GM19324 (cell line): ENCODE measurements around the gene FUZ.

ENCODE experiments used
- ATAC-seq: cut with Tn5 transposase; IDR thresholded peaks from one replicate; pipeline ENCODE4 v1.9.1; 2021; ENCODE audit warnings: mild to moderate bottlenecking, moderate library complexity; ENCODE audit not compliant: unreplicated experiment, low FRiP score

FUZ gene

DNA sequence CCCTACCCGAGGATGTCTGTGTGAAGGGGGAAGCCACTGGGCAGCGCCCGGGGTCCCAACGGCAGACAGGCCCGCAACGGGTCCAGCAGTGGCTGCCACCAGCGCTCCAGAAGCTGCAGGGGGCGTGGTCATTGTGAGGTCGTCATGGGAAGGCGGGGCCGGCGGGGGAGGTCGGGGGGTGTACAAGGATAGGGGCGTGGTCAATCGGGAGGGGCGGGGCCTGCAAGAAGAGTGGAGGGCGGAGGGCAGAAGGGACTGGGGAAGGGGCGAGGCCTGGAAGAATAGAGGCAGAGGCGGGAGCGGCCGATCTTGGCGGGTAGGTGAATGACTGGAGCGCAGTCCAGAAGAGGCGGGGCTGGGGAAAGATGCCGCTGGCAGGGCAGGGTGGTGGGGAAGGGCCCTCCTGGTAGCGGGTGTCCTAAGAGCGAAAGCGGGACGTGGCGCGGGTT lies 4.4 kb downstream of the FUZ start:
- ATAC-seq: no peak

- no peak for ATAC-seq
Measured at GRCh38 chr19:49807904-49808675, 5.0 kb downstream of the FUZ start.

- ATAC-seq: no peak
Measured at GRCh38 chr19:49807058-49807903, 5.8 kb downstream of the FUZ start.

DNA sequence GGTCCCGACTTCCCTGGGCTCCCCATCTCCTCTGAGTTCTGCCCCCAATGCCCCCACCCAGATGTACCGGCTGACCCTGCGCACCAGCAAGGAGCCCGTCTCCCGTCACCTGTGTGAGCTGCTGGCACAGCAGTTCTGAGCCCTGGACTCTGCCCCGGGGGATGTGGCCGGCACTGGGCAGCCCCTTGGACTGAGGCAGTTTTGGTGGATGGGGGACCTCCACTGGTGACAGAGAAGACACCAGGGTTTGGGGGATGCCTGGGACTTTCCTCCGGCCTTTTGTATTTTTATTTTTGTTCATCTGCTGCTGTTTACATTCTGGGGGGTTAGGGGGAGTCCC lies 6.5 kb downstream of the FUZ start:
- no peak for ATAC-seq

- no peak for ATAC-seq
Measured at GRCh38 chr19:49805822-49806619, 7.1 kb downstream of the FUZ start.

DNA sequence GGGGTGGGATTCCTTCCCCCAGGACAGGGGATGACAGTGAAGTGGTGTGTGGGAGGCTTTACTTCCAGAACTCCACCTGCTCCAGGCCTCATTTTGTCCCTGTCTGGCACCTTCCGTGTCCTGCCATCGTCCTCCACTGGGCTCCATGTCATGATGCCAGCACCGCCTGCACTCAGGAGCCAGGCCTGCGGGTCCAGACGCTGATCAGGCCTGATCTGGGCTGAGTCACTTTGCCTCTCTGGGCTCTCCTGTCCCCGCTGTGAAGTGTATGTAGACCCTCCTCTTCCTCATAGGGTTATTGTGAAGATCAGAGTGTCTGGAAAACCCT lies 9.6 kb downstream of the FUZ start:
- ATAC-seq: no peak

DNA sequence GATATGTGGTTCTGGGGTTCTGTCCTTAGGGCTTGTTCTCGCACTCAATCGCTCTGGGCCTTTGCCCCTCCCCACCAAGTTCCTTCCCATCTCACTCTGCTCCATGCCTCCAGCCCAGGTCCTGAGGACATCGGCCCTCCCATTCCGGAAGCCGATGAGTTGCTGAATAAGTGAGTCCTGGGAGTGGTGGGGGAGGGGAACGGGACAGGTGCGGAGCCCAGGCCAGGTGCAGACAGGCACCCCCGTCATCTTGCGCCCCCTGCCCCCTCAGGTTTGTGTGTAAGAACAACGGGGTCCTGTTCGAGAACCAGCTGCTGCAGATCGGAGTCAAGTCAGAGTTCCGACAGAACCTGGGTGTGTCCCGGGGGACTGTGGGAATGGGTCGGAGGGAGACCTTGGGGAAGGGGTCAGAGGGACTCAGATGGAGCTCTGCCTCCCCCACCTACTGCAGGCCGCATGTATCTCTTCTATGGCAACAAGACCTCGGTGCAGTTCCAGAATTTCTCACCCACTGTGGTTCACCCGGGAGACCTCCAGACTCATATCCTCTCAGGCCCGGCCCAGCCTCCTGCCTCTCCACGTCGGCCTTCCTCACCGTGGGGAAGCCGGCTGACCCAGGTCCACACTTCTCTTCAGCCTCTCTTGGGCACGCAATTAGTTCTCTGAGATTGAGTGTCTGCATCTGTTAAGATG lies 10.1 kb downstream of the FUZ start:
- ATAC-seq: no peak

DNA sequence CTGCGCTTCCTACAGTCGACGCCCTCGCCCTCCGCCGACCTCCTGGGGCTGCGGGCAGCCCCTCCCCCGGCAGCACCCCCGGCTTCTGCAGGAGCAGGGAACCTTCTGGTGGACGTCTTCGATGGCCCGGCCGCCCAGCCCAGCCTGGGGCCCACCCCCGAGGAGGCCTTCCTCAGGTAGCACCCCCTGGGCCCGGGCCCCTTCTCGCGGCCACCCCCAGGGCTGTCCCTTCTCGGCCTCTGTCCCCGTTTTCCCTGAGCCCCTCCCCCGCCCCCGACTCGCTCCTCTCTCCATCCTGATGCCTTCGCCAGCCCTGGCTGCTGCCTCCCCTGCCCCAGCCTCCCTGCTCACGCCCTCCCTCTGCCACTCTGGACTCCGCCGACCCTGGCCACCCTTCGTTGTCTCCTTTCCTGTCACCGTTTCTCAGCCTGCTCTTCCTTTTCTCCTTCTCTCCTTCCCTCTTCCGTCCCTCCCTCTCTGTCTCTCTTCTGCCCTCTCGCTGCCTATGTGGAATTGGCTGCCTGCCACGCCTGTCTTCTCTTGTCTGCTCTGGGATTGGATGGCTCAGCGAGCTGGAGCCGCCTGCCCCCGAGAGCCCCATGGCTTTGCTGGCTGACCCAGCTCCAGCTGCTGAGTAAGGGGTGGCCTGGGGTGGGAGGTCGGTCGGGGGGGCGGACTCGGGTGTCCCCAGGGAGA lies 11.0 kb downstream of the FUZ start:
- no peak for ATAC-seq

DNA sequence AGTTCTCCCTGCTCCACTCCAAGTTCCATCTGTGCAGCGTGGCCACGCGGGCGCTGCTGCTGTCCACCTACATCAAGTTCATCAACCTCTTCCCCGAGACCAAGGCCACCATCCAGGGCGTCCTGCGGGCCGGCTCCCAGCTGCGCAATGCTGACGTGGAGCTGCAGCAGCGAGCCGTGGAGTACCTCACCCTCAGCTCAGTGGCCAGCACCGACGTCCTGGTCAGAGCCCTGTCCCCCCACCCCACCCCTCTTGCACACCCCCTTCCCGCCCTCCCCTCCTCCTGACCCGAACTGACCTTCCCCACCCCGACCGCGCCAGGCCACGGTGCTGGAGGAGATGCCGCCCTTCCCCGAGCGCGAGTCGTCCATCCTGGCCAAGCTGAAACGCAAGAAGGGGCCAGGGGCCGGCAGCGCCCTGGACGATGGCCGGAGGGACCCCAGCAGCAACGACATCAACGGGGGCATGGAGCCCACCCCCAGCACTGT lies 11.6 kb downstream of the FUZ start:
- no peak for ATAC-seq

DNA sequence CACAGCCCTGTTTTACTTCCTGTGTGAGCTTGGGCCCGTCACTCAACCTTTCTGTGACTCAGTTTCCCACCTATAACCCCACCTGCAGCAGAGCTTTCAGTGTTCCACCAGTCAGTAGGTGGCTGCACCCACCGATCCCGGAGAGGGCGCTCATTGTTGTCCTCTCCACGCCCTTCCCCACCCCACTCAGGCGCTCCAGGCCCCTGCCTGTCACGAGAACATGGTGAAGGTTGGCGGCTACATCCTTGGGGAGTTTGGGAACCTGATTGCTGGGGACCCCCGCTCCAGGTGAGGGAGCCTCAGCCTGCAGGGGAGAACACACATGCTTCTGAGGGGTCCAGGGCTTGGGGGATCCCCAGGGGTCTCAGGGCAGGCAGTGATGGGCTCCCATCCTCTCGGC lies 12.3 kb downstream of the FUZ start:
- no peak for ATAC-seq

DNA sequence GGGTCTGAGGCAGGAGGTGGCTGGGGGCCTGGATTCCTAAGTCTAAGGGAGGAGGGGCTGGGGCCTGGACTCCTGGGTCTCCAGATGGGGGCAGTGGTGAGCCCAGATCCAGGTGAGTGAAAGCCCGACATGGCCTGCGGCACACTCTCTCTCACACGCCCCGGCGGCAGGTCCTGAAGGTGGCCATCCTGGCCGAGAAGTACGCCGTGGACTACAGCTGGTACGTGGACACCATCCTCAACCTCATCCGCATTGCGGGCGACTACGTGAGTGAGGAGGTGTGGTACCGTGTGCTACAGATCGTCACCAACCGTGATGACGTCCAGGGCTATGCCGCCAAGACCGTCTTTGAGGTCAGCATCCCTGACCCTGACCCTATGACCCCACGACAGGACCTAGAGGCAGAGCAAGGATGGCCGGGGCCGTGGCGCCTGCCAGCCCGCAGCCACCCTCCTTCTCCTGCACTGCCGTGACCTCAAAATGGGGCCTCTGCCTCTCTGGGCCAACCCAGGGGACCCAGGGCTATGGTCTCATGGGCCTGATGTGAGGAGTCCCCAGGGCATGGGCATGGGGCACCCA lies 13.2 kb downstream of the FUZ start:
- no peak for ATAC-seq

GRCh38 chr19:49799271-49799797 lies 13.8 kb downstream of the FUZ start:
- no peak for ATAC-seq

DNA sequence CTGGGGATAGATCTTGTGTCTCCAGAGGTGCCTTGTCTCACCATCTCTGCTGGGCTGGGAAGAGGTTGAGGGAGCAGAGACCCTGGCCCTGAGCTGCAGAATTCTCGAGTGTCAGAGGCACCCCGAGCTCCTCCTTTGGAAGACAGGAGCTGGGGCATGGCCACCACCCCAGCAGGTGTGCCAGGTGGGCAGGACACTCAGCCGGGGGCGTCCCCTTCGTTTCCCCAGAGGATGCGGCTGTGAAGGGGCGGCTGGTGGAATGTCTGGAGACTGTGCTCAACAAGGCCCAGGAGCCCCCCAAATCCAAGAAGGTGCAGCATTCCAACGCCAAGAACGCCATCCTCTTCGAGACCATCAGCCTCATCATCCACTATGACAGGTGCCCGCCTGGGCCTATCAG lies 14.5 kb downstream of the FUZ start:
- ATAC-seq: no peak

DNA sequence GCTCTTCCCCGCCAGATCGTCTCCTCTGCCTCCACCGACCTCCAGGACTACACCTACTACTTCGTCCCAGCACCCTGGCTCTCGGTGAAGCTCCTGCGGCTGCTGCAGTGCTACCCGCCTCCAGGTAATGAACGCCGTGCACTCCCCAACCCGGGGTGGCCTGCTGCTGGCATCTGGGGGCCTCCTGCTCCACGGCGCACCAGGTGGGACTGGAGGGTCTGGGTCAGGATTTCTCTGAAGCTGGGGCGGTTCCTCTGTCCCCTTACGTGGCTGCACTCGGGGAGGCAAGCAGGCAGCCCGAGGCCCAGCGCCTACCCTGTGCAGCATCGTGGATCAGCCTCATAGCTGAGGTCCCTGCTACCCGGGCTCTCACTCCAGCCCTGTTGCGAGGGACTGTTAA lies 17.5 kb downstream of the FUZ start:
- no peak for ATAC-seq

DNA sequence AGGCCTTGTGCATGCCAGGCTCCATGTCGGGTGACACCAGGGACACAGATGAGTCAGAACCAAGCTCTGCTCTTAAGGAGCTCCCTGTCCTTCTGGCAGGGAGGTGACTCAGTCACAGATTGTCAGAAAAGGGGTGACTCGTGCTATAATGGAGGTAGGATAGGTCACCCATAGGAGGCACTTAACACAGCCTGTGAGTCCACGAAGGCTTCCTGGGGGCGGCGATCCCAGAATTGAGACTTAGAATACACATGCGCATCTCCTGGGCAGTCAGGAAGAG lies 19.6 kb downstream of the FUZ start:
- ATAC-seq: no peak

GRCh38 chr19:49792829-49793560 lies 20.1 kb downstream of the FUZ start:
- ATAC-seq: no peak

DNA sequence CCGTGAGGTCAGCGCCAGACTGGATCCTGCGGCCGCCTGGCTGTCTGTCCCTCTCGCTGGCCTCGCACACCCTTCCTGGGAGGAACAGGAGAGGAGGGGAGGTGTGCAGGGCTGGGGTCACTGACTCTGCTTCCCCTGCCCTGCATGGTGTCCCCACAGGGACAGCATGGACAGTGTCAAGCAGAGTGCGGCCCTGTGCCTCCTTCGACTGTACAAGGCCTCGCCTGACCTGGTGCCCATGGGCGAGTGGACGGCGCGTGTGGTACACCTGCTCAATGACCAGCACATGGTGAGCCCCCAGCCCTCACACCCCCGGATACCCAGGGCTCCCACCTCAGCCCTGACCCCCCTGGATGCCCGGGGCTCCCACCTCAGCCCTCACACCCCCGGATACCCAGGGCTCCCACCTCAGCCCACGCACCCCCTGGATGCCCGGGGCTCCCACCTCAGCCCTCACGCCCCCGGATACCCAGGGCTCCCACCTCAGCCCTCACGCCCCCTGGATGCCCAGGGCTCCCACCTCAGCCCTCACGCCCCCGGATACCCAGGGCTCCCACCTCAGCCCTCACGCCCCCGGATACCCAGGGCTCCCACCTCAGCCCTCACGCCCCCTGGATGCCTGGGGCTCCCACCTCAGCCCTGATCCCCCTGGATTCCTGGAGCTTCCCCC lies 21.2 kb downstream of the FUZ start:
- no peak for ATAC-seq

DNA sequence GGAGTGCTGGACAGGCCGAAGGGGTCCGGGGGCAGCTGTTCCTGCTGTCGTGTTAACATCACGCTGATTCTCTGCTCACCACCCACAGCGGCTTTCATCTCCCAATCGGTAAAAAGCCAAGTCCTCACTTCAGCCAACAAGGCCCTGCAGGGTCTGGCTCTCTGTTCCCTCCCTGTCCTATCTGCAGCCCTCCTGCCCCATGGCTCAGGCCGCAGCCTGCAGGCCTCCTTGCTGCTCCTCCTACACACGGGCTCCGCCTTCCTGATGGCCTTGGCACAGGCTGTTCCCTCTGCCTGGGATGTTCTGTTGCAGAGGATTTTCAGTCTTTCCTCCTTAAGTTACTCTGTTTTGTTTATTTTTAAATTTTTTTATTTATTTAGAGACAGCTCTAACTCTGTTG lies 22.2 kb downstream of the FUZ start:
- no peak for ATAC-seq
